Loucy (cell line): ENCODE data around the gene OGFOD2.

ENCODE experiments used
- EZH2phosphoT487 ChIP-seq: fragments of 200-600 bp; IDR thresholded peaks from 2 replicates; pipeline ENCODE4 v1.6.1; 2018; ENCODE audit warnings: antibody characterized with exemption, mild to moderate bottlenecking, moderate library complexity, borderline replicate concordance
- TF ChIP-seq, protein P1 (sequence below): fragments of 200-600 bp; sonication (generic); conservative IDR thresholded peaks from 2 replicates; pipeline ENCODE4 v1.5.1; 2014; ENCODE audit warnings: mild to moderate bottlenecking, antibody characterized with exemption, low read length

DNA sequence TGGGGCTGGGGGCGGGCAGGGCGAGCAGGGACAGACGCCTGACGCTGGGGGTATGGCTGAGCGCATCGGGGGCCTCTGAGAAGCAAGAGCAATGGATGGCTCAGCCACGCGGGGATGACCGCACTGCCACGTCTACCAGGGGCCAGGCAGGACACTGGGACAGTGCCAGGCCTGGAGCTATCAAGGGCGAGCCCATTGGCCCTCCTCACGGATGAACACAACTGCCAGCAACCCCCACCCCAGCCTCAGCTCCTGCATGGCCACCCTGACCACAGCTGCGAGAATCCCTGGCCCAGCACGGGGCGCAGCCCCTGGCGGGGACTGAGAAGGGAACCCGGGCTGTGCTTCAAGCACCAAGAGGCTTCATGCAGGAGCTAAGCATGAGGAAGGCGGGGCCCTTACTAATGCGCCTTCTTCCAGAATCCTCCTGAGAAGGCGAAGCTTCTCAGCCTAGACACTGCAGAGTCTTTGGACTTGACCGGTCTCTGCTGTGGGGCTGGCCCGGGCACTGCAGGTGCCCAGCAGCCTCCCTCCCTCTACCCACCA lies 14.9 kb downstream of the OGFOD2 start:
- TF ChIP-seq, protein P1, sequence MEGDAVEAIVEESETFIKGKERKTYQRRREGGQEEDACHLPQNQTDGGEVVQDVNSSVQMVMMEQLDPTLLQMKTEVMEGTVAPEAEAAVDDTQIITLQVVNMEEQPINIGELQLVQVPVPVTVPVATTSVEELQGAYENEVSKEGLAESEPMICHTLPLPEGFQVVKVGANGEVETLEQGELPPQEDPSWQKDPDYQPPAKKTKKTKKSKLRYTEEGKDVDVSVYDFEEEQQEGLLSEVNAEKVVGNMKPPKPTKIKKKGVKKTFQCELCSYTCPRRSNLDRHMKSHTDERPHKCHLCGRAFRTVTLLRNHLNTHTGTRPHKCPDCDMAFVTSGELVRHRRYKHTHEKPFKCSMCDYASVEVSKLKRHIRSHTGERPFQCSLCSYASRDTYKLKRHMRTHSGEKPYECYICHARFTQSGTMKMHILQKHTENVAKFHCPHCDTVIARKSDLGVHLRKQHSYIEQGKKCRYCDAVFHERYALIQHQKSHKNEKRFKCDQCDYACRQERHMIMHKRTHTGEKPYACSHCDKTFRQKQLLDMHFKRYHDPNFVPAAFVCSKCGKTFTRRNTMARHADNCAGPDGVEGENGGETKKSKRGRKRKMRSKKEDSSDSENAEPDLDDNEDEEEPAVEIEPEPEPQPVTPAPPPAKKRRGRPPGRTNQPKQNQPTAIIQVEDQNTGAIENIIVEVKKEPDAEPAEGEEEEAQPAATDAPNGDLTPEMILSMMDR: no peak
- no peak for TF ChIP-seq EZH2phosphoT487
